CD4-positive, alpha-beta T cell (primary cell): ENCODE measurements around the gene SCAI. TPM values are rescaled to one million over a fixed set of nuclear protein-coding genes. Genes with fewer than 3 reads are reported as not detected.

Source experiments
- ATAC-seq: fragments of 200-7000 bp; cut with Tn5 transposase; one replicate; pipeline ENCODE4 v1.10.0; 2022; ENCODE audit warnings: mild to moderate bottlenecking; ENCODE audit not compliant: poor library complexity
- CTCF ChIA-PET: fragments of 350-600 bp; sonication (Branson Sonifier 250); formaldehyde crosslinking; loops from one replicate; lab custom pipeline; 2021; ENCODE audit warnings: antibody characterized with exemption, inconsistent platforms; lab: Charles Lee
- POLR2A ChIA-PET: fragments of 350-600 bp; sonication (Branson Sonifier 250); formaldehyde crosslinking; loops from one replicate; lab custom pipeline; 2021; ENCODE audit warnings: antibody characterized with exemption, inconsistent platforms; lab: Charles Lee
- DNase-seq, 14 experiments: peaks; one replicate each; pipeline ENCODE4 v3.0.0-alpha.2; 2013 to 2020; ENCODE audit warnings: mixed read lengths in 2 of 14
- H3K27ac ChIP-seq, 2 donors: one replicate each; pipeline versions ENCODE4 v1.5.1 to v1.7.0; 2013; ENCODE audit warnings: low read length in 2 of 2, low read depth in 1 of 2, mild to moderate bottlenecking in 1 of 2
- H3K27me3 ChIP-seq, 2 experiments: 1 replicate in 1 of 2; 2 replicates in 1 of 2; pipeline versions ENCODE4 v1.6.1 to v1.7.0; 2013; ENCODE audit warnings: low read length in 2 of 2, control low read depth in 1 of 2, mild to moderate bottlenecking in 1 of 2, moderate library complexity in 1 of 2; ENCODE audit not compliant: insufficient read depth in 2 of 2, control insufficient read depth in 1 of 2
- H3K36me3 ChIP-seq: one replicate; pipeline ENCODE4 v1.6.1; 2013; ENCODE audit warnings: low read length, control low read depth; ENCODE audit not compliant: insufficient read depth
- H3K4me1 ChIP-seq: one replicate; pipeline ENCODE4 v1.6.1; 2013; ENCODE audit warnings: low read length, control low read depth; ENCODE audit not compliant: insufficient read depth
- H3K4me3 ChIP-seq: one replicate; pipeline ENCODE4 v1.5.1; 2013; ENCODE audit warnings: mild to moderate bottlenecking, low read length, moderate library complexity
- H3K9me3 ChIP-seq, 2 experiments: 1 replicate in 1 of 2; 2 replicates in 1 of 2; pipeline versions ENCODE4 v1.6.1 to v1.7.0; 2013; ENCODE audit warnings: low read length in 2 of 2, mild to moderate bottlenecking in 2 of 2, control low read depth in 1 of 2, moderate library complexity in 1 of 2; ENCODE audit not compliant: control insufficient read depth in 1 of 2, insufficient read depth in 1 of 2
- H3K27ac Mint-ChIP-seq: one replicate; pipeline ENCODE4 v1.8.0; 2020; ENCODE audit warnings: mixed read lengths
- H3K27me3 Mint-ChIP-seq: one replicate; pipeline ENCODE4 v1.8.0; 2021; ENCODE audit warnings: mixed read lengths
- H3K36me3 Mint-ChIP-seq: one replicate; pipeline ENCODE4 v1.8.0; 2021; ENCODE audit warnings: low read depth, mixed read lengths
- H3K4me1 Mint-ChIP-seq: one replicate; pipeline ENCODE4 v1.8.0; 2021; ENCODE audit warnings: low read depth, mixed read lengths
- H3K4me3 Mint-ChIP-seq: one replicate; pipeline ENCODE4 v1.8.0; 2020; ENCODE audit warnings: mild to moderate bottlenecking, mixed read lengths
- H3K9me3 Mint-ChIP-seq: one replicate; pipeline ENCODE4 v1.8.0; 2020; ENCODE audit warnings: mixed read lengths
- intact Hi-C, 2 experiments: fragments of 100-400 bp; cut with DNase I in 1 of 2; cut with micrococcal nuclease in 1 of 2; formaldehyde crosslinking; loops; one replicate each; pipeline versions ENCODE4 v1.15.1 to v1.9.0; 2023 to 2025; cut with DNase I, micrococcal nuclease
- total RNA-seq, 174 experiments: library from RNA in 2 of 174; stranded (reverse) in 2 of 174; gene quantifications; one replicate each; pipeline ENCODE4 v1.2.3 and lab custom pipeline; 2021 to 2026
- TF ChIP-seq, protein P1 (sequence below): fragments of 200-600 bp; IDR thresholded peaks from one replicate; pipeline ENCODE4 v1.8.0; 2022; ENCODE audit warnings: antibody characterized with exemption, mild to moderate bottlenecking

The SCAI gene
- total RNA-seq, 2 experiments from 2014 or later = 11.6 to 13.4 TPM

DNA sequence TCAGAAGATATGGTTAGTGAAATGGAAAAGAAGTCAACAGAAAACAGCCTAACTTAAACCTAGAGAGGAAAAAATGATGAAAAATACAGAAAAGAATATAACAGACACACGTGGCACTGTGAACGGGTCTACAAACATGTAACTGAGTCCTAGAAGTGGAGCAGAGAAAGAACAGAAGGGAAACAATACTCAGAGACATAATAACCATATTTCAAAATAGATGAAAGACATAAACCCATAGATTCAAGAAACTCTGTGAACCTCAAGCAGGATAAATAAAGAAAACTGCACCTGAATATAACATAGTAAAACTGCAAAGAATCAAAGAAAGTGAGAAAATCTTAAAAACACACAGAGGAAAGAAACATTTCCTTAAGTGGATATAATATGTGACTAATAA lies 134.7 kb downstream of the SCAI start:
- Mint-ChIP-seq H3K4me1 (no peaks in the 10 kb centered on the region), H3K9me3 (no peaks in the 10 kb centered on the region), H3K27ac (no peak overlapping the region), H3K27me3 (no peaks in the 10 kb centered on the region), H3K36me3 (peaks cover 36% of the 10 kb centered on the region), H3K4me3 (no peak overlapping the region)
- no peak overlapping the region for H3K27ac ChIP-seq
- ATAC-seq = no peak
- H3K36me3 ChIP-seq = peaks cover 1% of the 10 kb centered on the region
- intact Hi-C loops = no loop called here
- CTCF ChIA-PET = no interaction called here
- H3K9me3 ChIP-seq = no peaks in the 10 kb centered on the region
- H3K4me1 ChIP-seq = no peaks in the 10 kb centered on the region
- no peak overlapping the region for H3K4me3 ChIP-seq
- TF ChIP-seq, protein P1, sequence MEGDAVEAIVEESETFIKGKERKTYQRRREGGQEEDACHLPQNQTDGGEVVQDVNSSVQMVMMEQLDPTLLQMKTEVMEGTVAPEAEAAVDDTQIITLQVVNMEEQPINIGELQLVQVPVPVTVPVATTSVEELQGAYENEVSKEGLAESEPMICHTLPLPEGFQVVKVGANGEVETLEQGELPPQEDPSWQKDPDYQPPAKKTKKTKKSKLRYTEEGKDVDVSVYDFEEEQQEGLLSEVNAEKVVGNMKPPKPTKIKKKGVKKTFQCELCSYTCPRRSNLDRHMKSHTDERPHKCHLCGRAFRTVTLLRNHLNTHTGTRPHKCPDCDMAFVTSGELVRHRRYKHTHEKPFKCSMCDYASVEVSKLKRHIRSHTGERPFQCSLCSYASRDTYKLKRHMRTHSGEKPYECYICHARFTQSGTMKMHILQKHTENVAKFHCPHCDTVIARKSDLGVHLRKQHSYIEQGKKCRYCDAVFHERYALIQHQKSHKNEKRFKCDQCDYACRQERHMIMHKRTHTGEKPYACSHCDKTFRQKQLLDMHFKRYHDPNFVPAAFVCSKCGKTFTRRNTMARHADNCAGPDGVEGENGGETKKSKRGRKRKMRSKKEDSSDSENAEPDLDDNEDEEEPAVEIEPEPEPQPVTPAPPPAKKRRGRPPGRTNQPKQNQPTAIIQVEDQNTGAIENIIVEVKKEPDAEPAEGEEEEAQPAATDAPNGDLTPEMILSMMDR = no peak
- POLR2A ChIA-PET = no interaction called here
- no peak for DNase-seq
- H3K27me3 ChIP-seq = no peaks in the 10 kb centered on the region

DNA sequence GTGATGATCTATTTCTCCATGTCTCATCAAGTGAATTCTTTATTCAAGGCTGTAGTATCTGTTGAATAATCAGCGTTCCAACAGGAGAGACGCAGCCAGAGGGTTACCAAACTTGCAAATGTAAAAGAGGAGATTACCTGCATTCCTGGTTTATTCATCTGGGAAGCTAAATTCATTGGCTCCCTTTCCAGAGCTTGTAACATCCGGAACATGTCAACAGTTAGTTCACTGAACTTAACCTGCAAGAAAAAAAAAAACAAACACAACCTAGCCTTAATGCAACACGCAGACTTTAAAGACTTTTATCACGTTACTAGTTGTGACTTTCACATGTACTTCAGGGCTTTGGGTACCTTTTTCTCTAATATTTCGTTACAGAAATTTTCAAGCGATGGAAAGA lies 140.0 kb downstream of the SCAI start:
- Mint-ChIP-seq H3K4me3 (no peak overlapping the region), H3K27ac (no peak overlapping the region), H3K4me1 (no peaks in the 10 kb centered on the region), H3K27me3 (no peaks in the 10 kb centered on the region), H3K9me3 (no peaks in the 10 kb centered on the region), H3K36me3 (peaks cover 55% of the 10 kb centered on the region)
- TF ChIP-seq, protein P1 = no peak
- Histone ChIP-seq H3K9me3 (no peaks in the 10 kb centered on the region), H3K36me3 (peaks cover 14% of the 10 kb centered on the region), H3K27me3 (no peaks in the 10 kb centered on the region), H3K4me1 (no peaks in the 10 kb centered on the region), H3K4me3 (no peak overlapping the region), H3K27ac (no peak overlapping the region)
- CTCF ChIA-PET = no interaction called here
- no peak for ATAC-seq
- intact Hi-C loops = no loop called here
- POLR2A ChIA-PET = no interaction called here
- DNase-seq = no peak

DNA sequence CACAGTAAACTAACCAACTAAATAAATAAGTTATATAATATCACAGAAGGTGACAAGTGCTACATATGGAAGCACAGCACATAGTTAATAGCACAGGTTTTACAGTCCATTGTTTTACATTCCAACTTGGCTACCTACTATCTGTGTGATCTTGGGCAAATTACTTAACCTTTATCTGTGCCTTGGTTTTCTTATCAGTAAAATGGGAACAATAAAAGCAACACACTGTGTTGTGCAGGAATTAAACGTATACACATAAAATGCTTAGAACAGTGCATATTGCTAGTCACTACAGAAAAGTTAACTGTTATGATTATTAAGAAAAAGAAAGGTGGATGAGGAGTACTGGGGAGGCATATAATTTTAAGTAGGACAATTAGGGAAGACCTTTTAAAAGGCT lies 159.6 kb downstream of the SCAI start:
- H3K4me1 Mint-ChIP-seq = no peaks in the 10 kb centered on the region
- no peaks in the 10 kb centered on the region for H3K9me3 Mint-ChIP-seq
- no peak overlapping the region for H3K27ac Mint-ChIP-seq

More for the DNA sequence above, 159.6 kb downstream of the SCAI start:
- Mint-ChIP-seq H3K36me3 (peaks cover 43% of the 10 kb centered on the region), H3K27me3 (no peaks in the 10 kb centered on the region), H3K4me3 (no peak overlapping the region)
- ChIA-PET POLR2A (interaction anchor here (1.1 kb wide), 1 partner anchor 42 kb away, joined by 3 read pairs; the partner anchor contains the start of gene GOLGA1), CTCF (no interaction called here)
- H3K4me3 ChIP-seq = no peak overlapping the region
- peaks cover 14% of the 10 kb centered on the region for H3K36me3 ChIP-seq
- TF ChIP-seq, protein P1 = no peak
- no peaks in the 10 kb centered on the region for H3K4me1 ChIP-seq
- H3K9me3 ChIP-seq = no peaks in the 10 kb centered on the region
- ATAC-seq (no peak), DNase-seq (no peak)
- H3K27ac ChIP-seq = no peak overlapping the region
- H3K27me3 ChIP-seq = no peaks in the 10 kb centered on the region
- intact Hi-C loops = no loop called here
